Measurements from ENCODE around the gene KLK12. TPM values are rescaled to one million over a fixed set of nuclear protein-coding genes. Genes with fewer than 3 reads are reported as not detected.

KLK12 gene
- total RNA-seq, 4 donors from 2014 or later: not detected

GRCh38 chr19:51001515-51001914, 33.3 kb downstream of the KLK12 start, which contains the start of gene KLK8:
TSS of gene KLK8 (minus strand) at chr19:51001604. CDS start at chr19:51001167, 437 bp downstream.
- Histone ChIP-seq H3K4me3 (no peak within 1 kb of the TSS), H3K36me3 (no peaks in the 10 kb centered on the region), H3K4me1 (no peaks in the 10 kb centered on the region), H3K27ac (replicated peaks in 1 of 4) (no peak within 1 kb of the TSS), H3K27me3 (peaks cover 0 to 85% (median 15%) of the 10 kb centered on the region in 4 donors), H3K9me3 (no peaks in the 10 kb centered on the region)
- no peak for DNase-seq (ENCODE audit: extremely low spot score)
- TF ChIP-seq POLR2A (IDR thresholded peaks at IDR 0.05; ENCODE audit: low read depth): no peak
- no peak for TF ChIP-seq POLR2AphosphoS5 (IDR thresholded peaks at IDR 0.05)
- no peak for TF ChIP-seq CTCF (IDR thresholded peaks at IDR 0.05)
- TF ChIP-seq EP300 (IDR thresholded peaks at IDR 0.05): no peak
- intact Hi-C loops (cut with DNase I): no loop called here
- WGBS: 25% methylated on average over 7 of the region's 7 CpGs

- DNase-seq (ENCODE audit: extremely low spot score): no peak
- Histone ChIP-seq H3K9me3 (no peaks in the 10 kb centered on the region), H3K4me1 (no peaks in the 10 kb centered on the region), H3K27me3 (peaks cover 0 to 80% (median 15%) of the 10 kb centered on the region in 4 donors), H3K36me3 (no peaks in the 10 kb centered on the region), H3K4me3 (no peak overlapping the region), H3K27ac (replicated peaks in 1 of 4) (no peak overlapping the region)
- WGBS: 48% methylated on average over 11 of the region's 16 CpGs
- TF ChIP-seq EP300 (IDR thresholded peaks at IDR 0.05) (no peak), CTCF (IDR thresholded peaks at IDR 0.05) (no peak), POLR2A (IDR thresholded peaks at IDR 0.05; ENCODE audit: low read depth) (no peak), POLR2AphosphoS5 (IDR thresholded peaks at IDR 0.05) (no peak)
- intact Hi-C loops (cut with DNase I): no loop called here
Observed at GRCh38 chr19:51000981-51001380, 33.8 kb downstream of the KLK12 start.

GRCh38 chr19:51000426-51000825, 34.4 kb downstream of the KLK12 start:
- no peak for DNase-seq (ENCODE audit: extremely low spot score)

GRCh38 chr19:50998686-50999085, 36.1 kb downstream of the KLK12 start:
- WGBS: 84% methylated on average over 4 of the region's 4 CpGs
- intact Hi-C loops (cut with DNase I): no loop called here
- Histone ChIP-seq H3K27ac (replicated peaks in 1 of 4) (no peak overlapping the region), H3K36me3 (no peaks in the 10 kb centered on the region), H3K27me3 (peaks cover 0 to 64% (median 14%) of the 10 kb centered on the region in 4 donors), H3K9me3 (no peaks in the 10 kb centered on the region), H3K4me1 (no peaks in the 10 kb centered on the region), H3K4me3 (no peak overlapping the region)
- TF ChIP-seq POLR2A (IDR thresholded peaks at IDR 0.05; ENCODE audit: low read depth) (no peak), EP300 (IDR thresholded peaks at IDR 0.05) (no peak), POLR2AphosphoS5 (IDR thresholded peaks at IDR 0.05) (no peak), CTCF (IDR thresholded peaks at IDR 0.05) (no peak)
- no peak for DNase-seq (ENCODE audit: extremely low spot score)

More at GRCh38 chr19:51000426-51000825, 34.4 kb downstream of the KLK12 start:
- H3K27me3 ChIP-seq: peaks cover 0 to 78% (median 15%) of the 10 kb centered on the region in 4 donors
- H3K9me3 ChIP-seq: no peaks in the 10 kb centered on the region
- no peak overlapping the region for H3K27ac ChIP-seq (replicated peaks in 1 of 4)
- TF ChIP-seq POLR2A (IDR thresholded peaks at IDR 0.05; ENCODE audit: low read depth) (no peak), EP300 (IDR thresholded peaks at IDR 0.05) (no peak), POLR2AphosphoS5 (IDR thresholded peaks at IDR 0.05) (no peak), CTCF (IDR thresholded peaks at IDR 0.05) (no peak)
- H3K4me3 ChIP-seq: no peak overlapping the region
- intact Hi-C loops (cut with DNase I): no loop called here
- no peaks in the 10 kb centered on the region for H3K36me3 ChIP-seq
- WGBS: 90% methylated on average over 5 of the region's 10 CpGs
- H3K4me1 ChIP-seq: no peaks in the 10 kb centered on the region

GRCh38 chr19:50998061-50998460, 36.7 kb downstream of the KLK12 start:
- WGBS: 68% methylated on average over 5 of the region's 5 CpGs
- Histone ChIP-seq H3K36me3 (no peaks in the 10 kb centered on the region), H3K4me3 (no peak overlapping the region), H3K9me3 (no peaks in the 10 kb centered on the region), H3K27me3 (peaks cover 0 to 57% (median 13%) of the 10 kb centered on the region in 4 donors), H3K27ac (replicated peaks in 1 of 4) (no peak overlapping the region), H3K4me1 (no peaks in the 10 kb centered on the region)
- DNase-seq (ENCODE audit: extremely low spot score): no peak
- TF ChIP-seq EP300 (IDR thresholded peaks at IDR 0.05): no peak
- no peak for TF ChIP-seq CTCF (IDR thresholded peaks at IDR 0.05)
- no peak for TF ChIP-seq POLR2AphosphoS5 (IDR thresholded peaks at IDR 0.05)
- TF ChIP-seq POLR2A (IDR thresholded peaks at IDR 0.05; ENCODE audit: low read depth): no peak
- intact Hi-C loops (cut with DNase I): no loop called here

Measured in esophagus muscularis mucosa (tissue), 4 donors.